Activated CD4-positive, alpha-beta T cell treated with anti-CD3 and anti-CD28 coated beads, Interleukin-2, Interleukin-6, amounts not matched to agents 100 ng/mL and 50 ng/mL, durations not matched to agents 16 hours and 8 hours (primary cell): ENCODE results near the gene RSPO1.
A peak's percentile ranks its signal among the peaks of the same experiment; 100 is the strongest.
"Not testable (repeated sequence)": the region's sequence is repeated elsewhere in the genome, so short reads cannot be mapped to it uniquely, and the experiment has no call there.

Source experiments
- DNase-seq: peaks from one replicate; pipeline ENCODE4 v3.0.0-alpha.2; 2020

RSPO1 gene

GRCh38 chr1:37612186-37612585 is 22.5 kb downstream of the RSPO1 start:
- no peak for DNase-seq

GRCh38 chr1:37609994-37610393 is 24.7 kb downstream of the RSPO1 start:
- DNase-seq = no peak

GRCh38 chr1:37609002-37609401 is 25.7 kb downstream of the RSPO1 start:
- DNase-seq = no peak

- no peak for DNase-seq
These were observed 28.0 kb downstream of the RSPO1 start for GRCh38 chr1:37606481-37607263.

GRCh38 chr1:37605806-37606474 is 28.8 kb downstream of the RSPO1 start:
- DNase-seq = no peak

GRCh38 chr1:37605061-37605650 is 29.5 kb downstream of the RSPO1 start:
- no peak for DNase-seq

GRCh38 chr1:37602750-37603694 is 31.7 kb downstream of the RSPO1 start:
- peak; percentile 54 for DNase-seq

- no peak for DNase-seq
These were observed 33.3 kb downstream of the RSPO1 start for GRCh38 chr1:37601441-37601840.

- DNase-seq = no peak
These were observed 34.8 kb downstream of the RSPO1 start for GRCh38 chr1:37599940-37600339.

GRCh38 chr1:37596182-37596667 is 38.5 kb downstream of the RSPO1 start:
- DNase-seq = no peak

- peak; percentile 98 for DNase-seq
These were observed 39.1 kb downstream of the RSPO1 start, which contains the start of gene GNL2 for GRCh38 chr1:37595440-37596181. Gene GNL2, minus strand, starts transcription at chr1:37595937. Its CDS starts 115 bp downstream, at chr1:37595822.

GRCh38 chr1:37593726-37594125 is 41.0 kb downstream of the RSPO1 start:
- no peak for DNase-seq

- peak; percentile 18 for DNase-seq
These were observed 45.8 kb downstream of the RSPO1 start for GRCh38 chr1:37588939-37589338.

- not testable (repeated sequence) for DNase-seq
These were observed 50.1 kb downstream of the RSPO1 start for GRCh38 chr1:37584544-37584943.

- peak; percentile 51 for DNase-seq
These were observed 59.0 kb downstream of the RSPO1 start for GRCh38 chr1:37575692-37576091.

GRCh38 chr1:37574834-37575480 is 59.7 kb downstream of the RSPO1 start:
- peak; percentile 82 for DNase-seq

GRCh38 chr1:37570528-37571334 is 64.0 kb downstream of the RSPO1 start:
- peak; percentile 50 for DNase-seq

- DNase-seq = no peak
These were observed 67.7 kb downstream of the RSPO1 start for GRCh38 chr1:37567023-37567422.

GRCh38 chr1:37564892-37565291 is 69.8 kb downstream of the RSPO1 start:
- DNase-seq = no peak

- DNase-seq = no peak
These were observed 71.7 kb downstream of the RSPO1 start for GRCh38 chr1:37562984-37563383.
